H1 (cell line): ENCODE data around the gene UBB. TPM values are rescaled to one million over a fixed set of nuclear protein-coding genes. Genes with fewer than 3 reads are reported as not detected.

ENCODE experiments used
- CTCF ChIA-PET: fragments of 300-600 bp; sonication (Branson Sonifier 250); formaldehyde crosslinking; loops from one replicate; lab custom pipeline; 2021; ENCODE audit not compliant: partially characterized antibody; lab: Charles Lee
- POLR2A ChIA-PET: fragments of 300-600 bp; sonication (Branson Sonifier 250); formaldehyde crosslinking; loops from one replicate; lab custom pipeline; 2021; ENCODE audit warnings: inconsistent platforms; ENCODE audit not compliant: partially characterized antibody; lab: Charles Lee
- DNase-seq, 2 experiments: peaks; one replicate each; pipeline versions ENCODE4 v3.0.0 to v3.0.0-alpha.2; 2010 to 2022; ENCODE audit warnings: low spot score in 2 of 2, low read depth in 1 of 2, mixed read lengths in 1 of 2
- FAIRE-seq: peaks from 2 replicates; lab custom pipeline; 2011; peaks lifted over from hg19 to GRCh38; lab: Jason Lieb, UNC
- H2AFZ ChIP-seq: 2 replicates; pipeline ENCODE4 v1.8.1; 2012; ENCODE audit warnings: low read length, inconsistent platforms
- H2AK5ac ChIP-seq: 2 replicates; pipeline ENCODE4 v1.6.1; 2013; ENCODE audit warnings: low read depth, low read length
- H2BK120ac ChIP-seq: replicated peaks from 2 replicates; pipeline ENCODE3; 2013; ENCODE audit warnings: low read depth, low read length, inconsistent platforms
- H2BK12ac ChIP-seq: 2 replicates; pipeline ENCODE4 v1.6.1; 2013; ENCODE audit warnings: low read depth, low read length
- H2BK15ac ChIP-seq: 2 replicates; pipeline ENCODE4 v1.6.1; 2013; ENCODE audit warnings: low read length
- H2BK20ac ChIP-seq: 2 replicates; pipeline ENCODE4 v1.6.1; 2013; ENCODE audit warnings: low read length
- H2BK5ac ChIP-seq: 2 replicates; pipeline ENCODE4 v1.6.1; 2013; ENCODE audit warnings: low read depth, low read length
- H3K14ac ChIP-seq: 2 replicates; pipeline ENCODE4 v1.6.1; 2013; ENCODE audit warnings: inconsistent platforms; ENCODE audit not compliant: insufficient read length
- H3K18ac ChIP-seq: 2 replicates; pipeline ENCODE4 v1.6.1; 2013; ENCODE audit warnings: low read length; ENCODE audit errors: extremely low read depth
- H3K23ac ChIP-seq: 2 replicates; pipeline ENCODE4 v1.6.1; 2013; ENCODE audit warnings: inconsistent platforms; ENCODE audit not compliant: insufficient read length
- H3K23me2 ChIP-seq: 2 replicates; pipeline ENCODE4 v1.6.1; 2013; ENCODE audit warnings: low read depth, low read length
- H3K27ac ChIP-seq: 2 replicates; pipeline ENCODE4 v1.6.1; 2011; ENCODE audit warnings: low read depth, low read length, inconsistent platforms
- H3K27me3 ChIP-seq, 4 experiments: replicated peaks in 1 of 4; 1 replicate in 1 of 4; 2 replicates in 3 of 4; pipeline versions ENCODE4 v1.6.1 to v1.8.1; 2011 to 2013; ENCODE audit warnings: low read length in 3 of 4, mild to moderate bottlenecking in 3 of 4, inconsistent platforms in 2 of 4, mixed read lengths in 2 of 4, moderate library complexity in 1 of 4; ENCODE audit not compliant: control insufficient read depth in 3 of 4, insufficient read depth in 3 of 4; ENCODE audit errors: extremely low read depth in 1 of 4
- H3K36me3 ChIP-seq, 4 experiments: 2 replicates each; pipeline versions ENCODE4 v1.6.1 to v1.8.1; 2011 to 2013; ENCODE audit warnings: mild to moderate bottlenecking in 4 of 4, low read length in 3 of 4, moderate library complexity in 2 of 4, control low read depth in 1 of 4, inconsistent platforms in 1 of 4; ENCODE audit not compliant: insufficient read depth in 4 of 4, control insufficient read depth in 2 of 4
- H3K4ac ChIP-seq: replicated peaks from 2 replicates; pipeline ENCODE3; 2013; ENCODE audit warnings: low read length, low read depth, mixed read lengths, inconsistent platforms; ENCODE audit not compliant: insufficient read length
- H3K4me1 ChIP-seq, 4 experiments: replicated peaks in 1 of 4; 1 replicate in 1 of 4; 2 replicates in 3 of 4; pipeline versions ENCODE4 v1.6.1 to v1.8.1; 2011 to 2013; ENCODE audit warnings: low read length in 3 of 4, inconsistent platforms in 2 of 4, mixed read lengths in 1 of 4; ENCODE audit not compliant: insufficient read depth in 4 of 4, control insufficient read depth in 3 of 4
- H3K4me2 ChIP-seq, 2 experiments: 2 replicates each; pipeline versions ENCODE4 v1.6.1 to v1.8.1; 2011 to 2013; ENCODE audit warnings: low read depth in 2 of 2, low read length in 2 of 2, control low read depth in 1 of 2, inconsistent platforms in 1 of 2, mild to moderate bottlenecking in 1 of 2; ENCODE audit not compliant: insufficient read depth in 1 of 2
- H3K4me3 ChIP-seq, 4 experiments: fragments of 200-600, 300-600 bp in 1 of 4; sonication (generic), shearing (Covaris generic), sonication (Bioruptor Twin) in 1 of 4; 2 replicates each; pipeline versions ENCODE4 v1.5.1 to v1.8.1; 2011 to 2016; ENCODE audit warnings: low read length in 4 of 4, low read depth in 3 of 4, control low read depth in 2 of 4, inconsistent platforms in 2 of 4, mild to moderate bottlenecking in 2 of 4, mixed read lengths in 1 of 4, moderate library complexity in 1 of 4; ENCODE audit not compliant: insufficient read depth in 2 of 4; ENCODE audit errors: extremely low read depth in 1 of 4
- H3K56ac ChIP-seq: replicated peaks from 2 replicates; pipeline ENCODE3; 2013; ENCODE audit warnings: low read depth, mild to moderate bottlenecking, mixed read lengths, low read length, inconsistent platforms; ENCODE audit not compliant: insufficient read length
- H3K79me1 ChIP-seq: 2 replicates; pipeline ENCODE4 v1.6.1; 2013; ENCODE audit warnings: low read depth, low read length, control low read depth
- H3K79me2 ChIP-seq, 2 experiments: 2 replicates each; pipeline versions ENCODE4 v1.6.1 to v1.8.1; 2012 to 2013; ENCODE audit warnings: low read length in 2 of 2, mild to moderate bottlenecking in 2 of 2, inconsistent platforms in 1 of 2; ENCODE audit not compliant: insufficient read depth in 2 of 2, control insufficient read depth in 1 of 2
- H3K9ac ChIP-seq, 4 experiments: replicated peaks in 1 of 4; 1 replicate in 1 of 4; 2 replicates in 3 of 4; pipeline versions ENCODE4 v1.6.1 to v1.8.1; 2011 to 2013; ENCODE audit warnings: low read depth in 3 of 4, low read length in 3 of 4, control low read depth in 2 of 4, mild to moderate bottlenecking in 2 of 4, moderate library complexity in 2 of 4, inconsistent platforms in 1 of 4; ENCODE audit errors: extremely low read depth in 1 of 4
- H3K9me3 ChIP-seq, 2 experiments: 2 replicates each; pipeline versions ENCODE4 v1.6.1 to v1.8.1; 2012 to 2013; ENCODE audit warnings: mild to moderate bottlenecking in 2 of 2, moderate library complexity in 2 of 2, control low read depth in 1 of 2, inconsistent platforms in 1 of 2, low read depth in 1 of 2, low read length in 1 of 2, mixed read lengths in 1 of 2; ENCODE audit not compliant: insufficient read depth in 2 of 2
- H4K20me1 ChIP-seq, 2 experiments: replicated peaks in 1 of 2; 2 replicates each; pipeline versions ENCODE3 to v1.8.1; 2011 to 2013; ENCODE audit warnings: inconsistent platforms in 2 of 2, low read length in 2 of 2, mild to moderate bottlenecking in 1 of 2; ENCODE audit not compliant: insufficient read depth in 2 of 2, control insufficient read depth in 1 of 2
- H4K5ac ChIP-seq: 2 replicates; pipeline ENCODE4 v1.6.1; 2013; ENCODE audit warnings: low read length, low read depth, mixed read lengths, inconsistent platforms; ENCODE audit not compliant: insufficient read length
- H4K8ac ChIP-seq: 2 replicates; pipeline ENCODE4 v1.8.0; 2013; ENCODE audit warnings: mild to moderate bottlenecking, moderate library complexity, low read length, inconsistent platforms; ENCODE audit not compliant: insufficient read depth; ENCODE audit errors: extremely low read depth
- H4K91ac ChIP-seq: replicated peaks from 2 replicates; pipeline ENCODE3; 2013; ENCODE audit warnings: low read length, mixed read lengths, inconsistent platforms; ENCODE audit not compliant: insufficient read length
- ASH2L ChIP-seq: fragments of 200-600, 300-600 bp; sonication (generic); IDR thresholded peaks from one replicate; pipeline ENCODE4 v1.7.1; 2017; ENCODE audit warnings: low read length
- BRCA1 ChIP-seq: IDR thresholded peaks from 2 replicates; pipeline ENCODE4 v1.6.1; 2012; ENCODE audit warnings: low read depth, low read length, improper control_type of control experiment
- CBX5 ChIP-seq: fragments of 300-800, 300-1000 bp; sonication (generic); IDR thresholded peaks from 2 replicates; pipeline ENCODE4 v1.7.1; 2016; ENCODE audit warnings: antibody characterized with exemption, low read length, low read depth
- SAP30 ChIP-seq: fragments of 300-600 bp; sonication (generic); IDR thresholded peaks from 2 replicates; pipeline ENCODE4 v1.7.1; 2012; ENCODE audit warnings: low read length, moderate library complexity, mild to moderate bottlenecking, inconsistent platforms; ENCODE audit not compliant: insufficient read depth, insufficient replicate concordance
- SIRT6 ChIP-seq: IDR thresholded peaks from one replicate; pipeline ENCODE4 v1.7.1; 2012; ENCODE audit warnings: low read length, inconsistent platforms
- TEAD4 ChIP-seq: IDR thresholded peaks from 2 replicates; pipeline ENCODE4 v1.6.1; 2012; ENCODE audit warnings: low read depth, low read length, inconsistent platforms, mixed read lengths
- WGBS, 2 experiments: shearing (Covaris generic) in 1 of 2; methylation state at CpG; one replicate each; pipeline versions ENCODE4 v1.1.6 to v1.1.7; 2013 to 2015; ENCODE audit warnings: low lambda C conversion rate in 2 of 2, mixed read lengths in 2 of 2, inconsistent platforms in 1 of 2, low coverage in 1 of 2, missing lambda C conversion rate in 1 of 2; ENCODE audit not compliant: insufficient replicate concordance in 2 of 2, insufficient coverage in 1 of 2, insufficient read length in 1 of 2; ENCODE audit errors: extremely low coverage in 1 of 2, missing lambda C conversion rate in 1 of 2; 5-methylcytosine and 5-hydroxymethylcytosine counted together
- polyA plus RNA-seq, 7 experiments: library from polyadenylated mRNA; depleted of rRNA in 3 of 7; stranded (reverse) in 5 of 7; unstranded in 2 of 7; fragments of >200 nt in 5 of 7; fragments of 200-250 nt in 2 of 7; gene quantifications; 1 replicate in 5 of 7; 2 replicates in 1 of 7; 4 replicates in 1 of 7; pipeline versions ENCODE4 v1.2.1 to v1.2.3, GENCODE V29; 2011 to 2013; ENCODE audit warnings: missing spikeins in 2 of 7, mixed read lengths in 2 of 7
- total RNA-seq: library from RNA; stranded (reverse); fragmentation: NEBNext Ultra II Directional; extraction: Animal tissue kit (Norgen Biotek cat#: 25700); gene quantifications from 2 replicates; pipeline ENCODE4 v1.2.1, GENCODE V29; 2021

The UBB gene
- total and polyA plus RNA-seq, 2 of the 8 experiments (the other 6 are each of a cell fraction or from before 2014, with no cell fraction given): 1,597 to 1,605 TPM

DNA sequence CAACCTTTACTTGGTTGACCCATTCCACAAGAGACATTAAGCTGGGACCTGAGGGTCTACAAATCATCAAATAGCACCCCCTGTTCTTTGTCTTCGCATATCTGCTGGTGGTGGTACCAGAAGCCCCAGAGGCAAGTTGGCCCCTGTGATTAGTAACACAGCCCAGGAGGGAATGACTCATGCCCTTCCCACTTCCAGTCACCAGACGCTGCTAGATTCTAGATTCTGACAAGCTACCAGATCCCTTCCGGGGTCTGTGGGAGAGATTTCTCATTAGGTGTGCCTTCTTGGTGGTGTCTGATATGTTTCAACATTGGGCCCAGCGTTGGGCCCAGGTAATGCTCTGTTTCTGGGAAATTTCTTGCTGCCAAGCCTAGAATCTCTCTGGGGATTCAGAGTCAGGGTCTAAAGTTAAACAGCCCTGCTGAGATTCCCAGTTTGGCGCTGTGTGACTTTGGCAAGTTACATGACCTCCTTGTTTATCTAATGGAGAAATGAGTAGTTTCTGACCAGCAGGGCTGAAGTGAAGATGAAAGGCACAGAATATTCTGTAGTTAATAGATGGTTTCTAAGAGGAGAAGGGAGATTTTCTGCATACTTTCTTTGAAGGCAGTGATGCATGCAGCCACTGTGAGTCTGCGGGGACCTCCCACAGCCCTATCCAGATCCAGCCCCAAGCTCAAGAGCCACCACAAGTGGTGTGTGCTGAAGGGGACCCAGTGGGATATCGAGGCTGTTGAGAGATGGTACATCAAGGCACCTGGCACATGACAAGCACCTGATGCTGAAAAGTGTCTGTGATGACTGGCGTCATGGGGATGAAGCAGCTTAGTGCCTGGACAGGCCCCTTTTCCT lies 38.4 kb downstream of the UBB start:
- Histone ChIP-seq H4K20me1 (no peaks in the 10 kb centered on the region), H3K9ac (no peak overlapping the region), H4K5ac (no peak overlapping the region), H3K36me3 (no peaks in the 10 kb centered on the region), H2BK20ac (no peak overlapping the region), H3K18ac (no peak overlapping the region), H3K23ac (no peak overlapping the region), H3K79me2 (no peaks in the 10 kb centered on the region), H2AK5ac (no peak overlapping the region), H3K56ac (no peak overlapping the region), H2BK15ac (no peak overlapping the region), H2AFZ (no peak overlapping the region), H4K8ac (no peak overlapping the region), H3K27ac (no peak overlapping the region), H3K4ac (no peak overlapping the region), H3K4me2 (no peak overlapping the region), H3K9me3 (no peaks in the 10 kb centered on the region), H3K27me3 (no peaks in the 10 kb centered on the region), H3K4me3 (no peak overlapping the region), H3K23me2 (no peaks in the 10 kb centered on the region), H3K79me1 (no peaks in the 10 kb centered on the region), H2BK12ac (no peak overlapping the region), H2BK5ac (no peak overlapping the region), H2BK120ac (no peak overlapping the region), H3K14ac (no peak overlapping the region), H4K91ac (no peak overlapping the region), H3K4me1 (peaks cover 0 to 12% (median 5%) of the 10 kb centered on the region in 4 experiments; a peak in 6 of 7 replicates)
- no peak for DNase-seq
- ChIA-PET CTCF (interaction anchor here (0.6 to 6.2 kb wide), 4 partner anchors 10 to 41 kb away, joined by 3 to 53 read pairs (median 8); no protein-coding TSS in a partner anchor), POLR2A (interaction anchor here (1.0 to 9.2 kb wide), 4 partner anchors 8 to 38 kb away, joined by 3 to 78 read pairs (median 6); partner anchors contain the start of gene UBB)
- TF ChIP-seq SAP30 (no peak), ASH2L (no peak), CBX5 (no peak), SIRT6 (no peak), TEAD4 (no peak), BRCA1 (no peak)
- 85% methylated on average over 8 of the region's 8 CpGs; no CpG with 5 or more reads in 1 of the 2 experiments for WGBS, 2 experiments
- no peak for FAIRE-seq
